ENCODE data around the gene ANKRD40.

ANKRD40 gene

DNA sequence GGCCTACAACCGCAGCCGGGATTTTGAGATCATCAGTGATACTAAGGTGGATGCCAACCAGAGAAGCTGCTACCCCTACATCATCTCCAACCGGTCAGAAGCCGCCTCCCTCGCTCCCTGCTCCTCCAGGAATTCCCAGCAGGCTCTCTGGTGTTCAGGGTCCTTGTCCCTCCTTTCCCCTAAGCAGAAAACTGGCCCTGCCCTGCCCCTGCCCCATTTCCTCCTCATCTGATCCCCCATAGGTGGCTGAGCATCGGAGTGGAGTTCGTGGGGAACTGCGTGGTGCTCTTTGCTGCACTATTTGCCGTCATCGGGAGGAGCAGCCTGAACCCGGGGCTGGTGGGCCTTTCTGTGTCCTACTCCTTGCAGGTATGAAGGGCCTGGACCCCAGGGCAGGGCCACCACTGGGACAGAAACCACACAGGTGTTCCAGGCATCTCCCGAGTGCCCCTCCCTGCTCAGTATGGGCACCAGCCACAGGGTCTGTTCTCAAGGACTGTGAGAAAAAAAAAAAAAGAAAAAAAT, 29.8 kb downstream of the ANKRD40 start:
- TF ChIP-seq ZFX (IDR thresholded peaks at IDR 0.05), result no peak
- TF ChIP-seq, protein P1, sequence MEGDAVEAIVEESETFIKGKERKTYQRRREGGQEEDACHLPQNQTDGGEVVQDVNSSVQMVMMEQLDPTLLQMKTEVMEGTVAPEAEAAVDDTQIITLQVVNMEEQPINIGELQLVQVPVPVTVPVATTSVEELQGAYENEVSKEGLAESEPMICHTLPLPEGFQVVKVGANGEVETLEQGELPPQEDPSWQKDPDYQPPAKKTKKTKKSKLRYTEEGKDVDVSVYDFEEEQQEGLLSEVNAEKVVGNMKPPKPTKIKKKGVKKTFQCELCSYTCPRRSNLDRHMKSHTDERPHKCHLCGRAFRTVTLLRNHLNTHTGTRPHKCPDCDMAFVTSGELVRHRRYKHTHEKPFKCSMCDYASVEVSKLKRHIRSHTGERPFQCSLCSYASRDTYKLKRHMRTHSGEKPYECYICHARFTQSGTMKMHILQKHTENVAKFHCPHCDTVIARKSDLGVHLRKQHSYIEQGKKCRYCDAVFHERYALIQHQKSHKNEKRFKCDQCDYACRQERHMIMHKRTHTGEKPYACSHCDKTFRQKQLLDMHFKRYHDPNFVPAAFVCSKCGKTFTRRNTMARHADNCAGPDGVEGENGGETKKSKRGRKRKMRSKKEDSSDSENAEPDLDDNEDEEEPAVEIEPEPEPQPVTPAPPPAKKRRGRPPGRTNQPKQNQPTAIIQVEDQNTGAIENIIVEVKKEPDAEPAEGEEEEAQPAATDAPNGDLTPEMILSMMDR (conservative IDR thresholded peaks at IDR 0.05), result no peak

DNA sequence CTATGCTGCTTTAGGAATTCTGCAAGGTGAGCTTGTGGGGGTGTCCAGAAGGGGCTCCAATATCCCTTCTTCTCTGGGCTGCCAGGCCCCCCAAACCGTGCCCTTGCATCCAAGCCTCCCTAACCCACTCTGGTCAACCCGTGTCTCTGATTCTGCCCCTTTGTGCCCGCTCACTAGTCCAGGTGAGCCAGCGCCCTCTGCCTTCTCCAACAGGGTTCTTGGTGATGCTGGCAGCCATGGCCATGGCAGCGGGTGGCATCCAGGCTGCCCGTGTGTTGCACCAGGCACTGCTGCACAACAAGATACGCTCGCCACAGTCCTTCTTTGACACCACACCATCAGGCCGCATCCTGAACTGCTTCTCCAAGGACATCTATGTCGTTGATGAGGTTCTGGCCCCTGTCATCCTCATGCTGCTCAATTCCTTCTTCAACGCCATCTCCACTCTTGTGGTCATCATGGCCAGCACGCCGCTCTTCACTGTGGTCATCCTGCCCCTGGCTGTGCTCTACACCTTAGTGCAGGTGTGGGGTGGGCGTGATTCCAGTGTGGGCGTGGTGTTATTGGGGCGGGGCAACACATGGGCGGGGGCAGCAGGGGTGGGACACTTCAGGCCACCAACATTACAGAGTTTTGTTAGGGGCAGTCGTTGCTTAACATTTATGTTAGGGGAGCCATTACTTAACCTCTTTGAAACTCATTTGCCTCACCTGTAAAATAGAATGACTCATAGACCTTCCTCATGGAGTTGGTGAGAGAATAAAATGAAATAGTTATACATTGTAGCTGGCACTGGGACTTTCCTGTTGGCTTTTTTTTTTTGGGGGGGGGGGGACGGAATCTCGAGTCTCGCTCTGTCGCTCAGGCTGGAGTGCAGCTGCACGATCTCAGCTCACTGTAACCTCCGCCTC, 31.4 kb downstream of the ANKRD40 start:
- H3K27ac ChIP-seq, result no peak overlapping the region; the same call in 1 of the 2 replicates

More for the DNA sequence above, 29.8 kb downstream of the ANKRD40 start:
- no peak overlapping the region for H3K27ac ChIP-seq

DNA sequence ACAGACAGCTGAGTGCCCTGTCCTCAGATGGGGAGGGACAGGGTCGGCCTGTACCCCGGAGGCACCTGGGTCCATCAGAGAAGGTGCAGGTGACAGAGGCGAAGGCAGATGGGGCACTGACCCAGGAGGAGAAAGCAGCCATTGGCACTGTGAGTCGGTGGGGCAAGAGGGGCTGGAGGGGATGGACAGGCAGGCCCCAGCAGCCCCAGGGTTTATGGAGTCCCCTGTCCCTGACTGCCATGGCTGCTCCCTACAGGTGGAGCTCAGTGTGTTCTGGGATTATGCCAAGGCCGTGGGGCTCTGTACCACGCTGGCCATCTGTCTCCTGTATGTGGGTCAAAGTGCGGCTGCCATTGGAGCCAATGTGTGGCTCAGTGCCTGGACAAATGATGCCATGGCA, 32.1 kb downstream of the ANKRD40 start:
- H3K27ac ChIP-seq, result peak overlapping the region; percentile 50; the same call in 1 of the 2 replicates
- TF ChIP-seq, protein P1 (conservative IDR thresholded peaks at IDR 0.05), result no peak
- TF ChIP-seq ZFX (IDR thresholded peaks at IDR 0.05), result no peak

More for the DNA sequence above, 31.4 kb downstream of the ANKRD40 start:
- no peak for TF ChIP-seq ZFX (IDR thresholded peaks at IDR 0.05)
- TF ChIP-seq, protein P1 (conservative IDR thresholded peaks at IDR 0.05), result no peak

DNA sequence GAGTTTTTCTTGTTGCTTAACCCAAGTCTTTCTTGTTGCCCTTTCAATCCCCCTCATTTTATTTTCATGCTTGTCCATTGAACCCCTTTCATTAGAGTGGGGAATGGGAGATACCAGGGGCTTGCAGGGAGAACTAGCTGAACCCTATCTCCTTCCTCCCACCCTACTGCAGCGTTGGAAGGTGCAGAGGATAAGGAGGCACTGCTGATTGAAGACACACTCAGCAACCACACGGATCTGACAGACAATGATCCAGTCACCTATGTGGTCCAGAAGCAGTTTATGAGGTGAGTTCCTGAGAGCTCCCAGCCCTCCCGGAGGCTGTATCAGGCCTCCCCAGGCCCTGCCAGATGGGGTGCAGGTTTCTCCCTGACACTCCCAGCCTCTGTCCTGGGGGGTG, 32.5 kb downstream of the ANKRD40 start:
- H3K27ac ChIP-seq, result peak overlapping the region; percentile 50
- TF ChIP-seq ZFX (IDR thresholded peaks at IDR 0.05), result no peak
- TF ChIP-seq, protein P1 (conservative IDR thresholded peaks at IDR 0.05), result no peak

DNA sequence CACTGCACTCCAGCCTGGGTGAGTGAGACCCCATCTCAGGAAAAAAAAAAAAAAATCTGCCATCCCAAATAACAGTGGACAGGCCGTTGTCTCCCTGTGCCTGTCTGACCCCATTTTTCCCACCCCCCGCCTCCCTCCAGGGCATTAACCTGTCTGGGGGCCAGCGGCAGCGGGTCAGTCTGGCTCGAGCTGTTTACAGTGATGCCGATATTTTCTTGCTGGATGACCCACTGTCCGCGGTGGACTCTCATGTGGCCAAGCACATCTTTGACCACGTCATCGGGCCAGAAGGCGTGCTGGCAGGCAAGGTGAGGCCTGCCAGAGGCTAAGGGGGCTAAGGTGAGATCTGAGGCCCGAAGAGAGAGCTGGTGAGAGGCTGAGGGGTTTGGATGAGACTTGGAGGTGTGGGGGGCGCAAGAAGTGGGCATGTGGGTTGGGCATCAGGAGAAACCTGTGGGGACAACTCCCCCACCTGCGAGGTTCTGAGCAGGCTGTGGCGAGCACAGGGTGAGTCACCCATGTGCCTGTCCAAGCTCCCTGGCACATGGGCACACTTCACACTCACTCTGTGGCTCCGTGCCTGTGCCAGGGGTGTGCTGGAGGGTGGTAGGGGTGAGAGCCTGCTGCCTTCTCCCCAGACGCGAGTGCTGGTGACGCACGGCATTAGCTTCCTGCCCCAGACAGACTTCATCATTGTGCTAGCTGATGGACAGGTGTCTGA, 34.7 kb downstream of the ANKRD40 start:
- H3K27ac ChIP-seq, result peak overlapping the region; percentile 7; the same call in 1 of the 2 replicates
- TF ChIP-seq, protein P1 (conservative IDR thresholded peaks at IDR 0.05), result no peak
- TF ChIP-seq ZFX (IDR thresholded peaks at IDR 0.05), result no peak

DNA sequence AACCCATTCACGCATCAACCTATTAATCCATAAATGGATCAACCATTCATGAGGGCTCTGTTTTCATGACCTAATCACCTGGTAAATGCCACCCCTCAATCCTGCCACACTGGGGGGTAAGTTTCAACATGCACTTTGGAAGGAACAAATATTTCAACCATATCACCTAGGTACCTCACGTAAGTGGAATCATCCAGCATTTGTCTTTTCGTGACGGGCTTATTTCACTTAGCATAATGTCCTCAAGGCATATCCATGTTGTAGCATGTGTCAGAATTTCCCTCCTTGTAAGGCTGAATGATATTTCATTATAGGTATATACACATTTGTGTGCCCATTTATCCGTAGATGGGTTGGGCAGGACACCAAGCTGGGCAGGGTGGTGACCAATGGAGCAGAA, 35.6 kb downstream of the ANKRD40 start:
- TF ChIP-seq, protein P1 (conservative IDR thresholded peaks at IDR 0.05), result no peak
- no peak overlapping the region for H3K27ac ChIP-seq
